CD4-positive, alpha-beta T cell treated with Interleukin-17A for 4 hours (primary cell): ENCODE measurements around the gene ST3GAL6.

Source experiments
- DNase-seq: peaks from one replicate; pipeline ENCODE4 v3.0.0-alpha.2; 2020; ENCODE audit warnings: mixed read lengths

Gene ST3GAL6

DNA sequence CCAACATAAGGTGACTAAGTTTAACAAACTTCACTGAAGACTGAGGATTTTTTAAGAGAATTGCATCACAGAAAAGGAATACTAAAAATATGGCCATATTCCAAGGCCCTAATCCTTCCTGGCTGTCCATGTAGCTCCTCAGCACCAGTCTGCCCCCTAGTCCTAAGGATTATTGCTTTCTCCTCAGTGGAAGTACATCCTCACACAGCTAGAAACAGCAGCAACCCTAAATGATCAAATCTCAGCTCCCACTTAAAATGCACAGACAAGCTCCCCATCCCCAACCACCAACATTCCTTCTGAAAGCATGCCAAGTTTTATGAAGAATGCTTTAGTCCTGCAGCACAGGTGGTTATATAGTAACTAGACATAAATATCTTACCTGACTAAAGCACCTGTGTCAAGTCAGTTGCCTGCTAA lies 14.7 kb downstream of the ST3GAL6 start:
- no peak for DNase-seq

DNA sequence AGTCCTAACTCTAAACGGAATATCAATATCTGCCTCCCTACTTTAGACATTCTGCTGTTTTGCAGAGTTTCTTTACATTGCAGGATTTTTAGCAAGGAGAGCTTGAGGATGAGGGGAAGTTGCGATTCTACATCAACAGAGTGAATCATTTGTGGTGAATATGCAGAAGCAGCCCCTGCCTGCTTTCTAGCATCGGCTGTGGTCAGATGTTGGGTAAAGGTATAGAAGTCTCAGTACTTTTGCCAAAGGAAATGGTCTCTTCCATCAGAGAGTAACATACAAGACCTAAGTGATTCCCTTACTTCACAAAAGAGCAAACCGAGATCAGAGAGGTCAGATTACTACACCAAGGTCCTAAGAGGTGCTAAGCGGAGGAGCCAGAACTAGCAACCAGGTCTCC lies 15.2 kb downstream of the ST3GAL6 start:
- no peak for DNase-seq

GRCh38 chr3:98778852-98779413 lies 15.8 kb downstream of the ST3GAL6 start:
- no peak for DNase-seq

- no peak for DNase-seq
These were observed 16.6 kb downstream of the ST3GAL6 start for GRCh38 chr3:98779541-98780335.

DNA sequence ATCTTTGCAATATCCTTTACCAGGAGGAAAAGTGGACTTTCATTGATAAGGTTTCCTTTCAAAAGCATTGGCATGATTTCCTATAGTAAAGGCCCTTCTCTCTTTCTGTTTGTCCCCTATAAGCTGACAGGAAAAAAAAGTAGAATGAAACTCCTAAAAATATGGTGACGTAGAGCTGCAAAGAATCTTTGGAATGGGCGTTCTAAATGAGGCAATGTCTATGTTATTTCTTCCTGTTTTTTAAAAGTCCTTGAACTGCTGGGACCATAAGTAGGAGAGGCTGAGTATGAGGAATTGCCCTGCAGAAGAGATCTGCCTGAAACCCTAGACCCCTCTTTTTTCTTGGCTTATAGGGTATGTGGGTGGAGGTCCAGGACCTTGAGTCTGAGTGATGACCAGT lies 17.2 kb downstream of the ST3GAL6 start:
- no peak for DNase-seq

GRCh38 chr3:98782824-98783500 lies 19.8 kb downstream of the ST3GAL6 start:
- DNase-seq, result no peak

DNA sequence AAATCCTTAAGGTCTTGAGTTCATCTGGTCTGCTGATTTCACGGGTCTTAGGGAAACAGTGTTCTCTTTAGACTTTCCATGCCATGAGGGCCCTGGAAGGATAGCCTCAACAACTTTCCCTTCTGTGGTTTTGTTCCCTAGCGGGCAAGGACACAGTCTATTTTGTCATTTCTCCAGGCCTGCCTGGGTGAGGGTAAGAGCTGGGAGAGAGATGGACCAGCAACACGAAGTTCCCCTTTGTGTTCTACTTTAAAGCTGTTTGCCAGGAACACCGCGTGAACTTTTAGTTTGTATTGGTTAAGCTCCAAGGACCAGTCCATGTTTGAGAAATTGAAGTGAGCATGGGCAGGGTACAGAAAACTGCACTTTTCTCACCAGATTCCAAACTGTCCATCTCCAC lies 20.9 kb downstream of the ST3GAL6 start:
- no peak for DNase-seq

DNA sequence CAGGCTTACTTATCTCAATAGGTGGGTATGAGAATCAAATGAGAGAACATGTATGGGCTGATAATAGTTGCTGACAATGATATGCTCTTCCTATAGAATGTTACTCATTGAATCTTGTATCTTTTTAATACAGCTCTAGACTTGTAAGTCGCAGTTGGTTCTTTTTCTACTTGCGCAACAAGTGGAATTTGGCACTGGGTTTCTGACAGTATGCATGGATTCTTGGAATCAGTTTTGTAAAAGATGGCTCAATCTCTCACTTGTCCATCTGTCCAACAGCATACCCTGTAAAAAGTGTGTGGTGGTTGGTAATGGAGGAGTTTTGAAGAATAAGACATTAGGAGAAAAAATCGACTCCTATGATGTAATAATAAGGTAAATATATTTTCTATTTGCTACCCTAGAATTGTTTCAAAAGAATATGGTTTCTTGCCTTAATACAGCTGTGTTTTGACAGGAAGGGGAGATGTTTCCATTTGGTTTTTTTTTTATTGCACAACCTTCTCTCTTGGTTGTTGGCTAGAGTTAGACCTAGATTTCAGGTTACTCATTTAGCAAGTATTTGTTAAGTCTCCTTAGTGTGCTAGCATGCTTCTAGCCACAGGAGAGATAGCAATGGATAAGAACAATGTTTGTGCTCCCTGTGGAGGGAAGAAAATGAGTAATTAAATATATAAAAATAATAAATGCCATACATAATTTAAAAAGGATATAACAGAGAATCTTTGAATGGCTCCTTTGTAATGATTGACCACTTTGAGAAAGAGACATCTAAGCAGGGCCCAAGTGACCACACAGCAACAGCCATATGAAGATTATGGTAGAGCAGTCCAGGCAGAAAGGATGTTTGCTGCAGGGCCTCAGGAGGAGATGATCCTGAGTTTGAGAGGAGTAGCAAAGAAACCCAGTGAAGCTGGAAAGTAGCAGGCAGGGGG lies 21.8 kb downstream of the ST3GAL6 start:
- DNase-seq, result no peak

DNA sequence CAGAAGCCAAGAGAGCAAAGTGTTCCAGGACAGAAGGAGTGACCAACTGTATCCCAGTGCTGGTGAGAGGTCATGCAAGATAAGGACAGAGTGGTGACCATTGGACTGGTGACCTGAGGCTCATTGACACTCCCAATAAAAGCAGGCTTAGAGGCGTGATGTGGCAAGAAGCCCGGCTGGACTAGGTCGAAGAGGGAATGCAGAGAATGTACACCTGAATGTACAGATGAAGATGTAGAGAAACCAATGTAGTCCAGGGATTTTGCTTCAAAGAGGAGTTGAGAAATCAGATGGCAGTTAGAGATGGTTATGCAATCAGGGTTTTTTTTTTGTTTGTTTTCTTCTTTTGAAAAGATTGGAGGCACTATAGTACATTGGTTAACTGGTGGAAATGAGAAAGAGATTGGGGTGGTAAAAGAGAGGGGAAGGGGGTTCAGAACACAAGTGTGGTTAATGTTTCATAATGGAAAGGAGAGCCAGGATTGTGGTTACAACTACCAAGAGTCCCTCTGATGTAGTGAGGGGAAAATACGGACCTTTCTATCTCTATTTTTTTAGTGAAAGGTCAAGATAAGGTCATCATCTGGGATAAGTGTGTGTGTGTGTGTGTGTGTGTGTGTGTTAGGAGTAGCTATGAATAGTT lies 23.3 kb downstream of the ST3GAL6 start:
- no peak for DNase-seq

GRCh38 chr3:98787181-98787580 lies 24.0 kb downstream of the ST3GAL6 start:
- no peak for DNase-seq

DNA sequence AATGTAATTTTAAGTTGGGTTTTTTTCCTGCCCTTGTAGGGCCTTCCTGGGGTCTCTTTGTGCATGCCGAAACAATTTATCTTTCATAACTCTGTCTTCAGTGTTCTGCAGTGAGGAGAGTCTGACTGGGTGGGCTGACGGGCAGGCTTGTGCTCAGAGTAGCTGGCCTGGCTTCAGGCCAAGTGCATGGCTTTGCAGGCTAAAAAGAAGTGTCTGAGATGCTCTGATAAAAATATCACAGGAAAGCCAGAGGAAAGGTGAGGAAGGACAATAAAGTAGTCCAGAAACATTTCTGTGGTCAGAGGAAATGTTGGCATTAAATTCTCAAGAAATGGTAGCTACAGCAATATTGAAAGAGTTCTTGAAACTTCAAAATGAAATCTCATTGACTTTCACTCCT lies 25.5 kb downstream of the ST3GAL6 start:
- no peak for DNase-seq

DNA sequence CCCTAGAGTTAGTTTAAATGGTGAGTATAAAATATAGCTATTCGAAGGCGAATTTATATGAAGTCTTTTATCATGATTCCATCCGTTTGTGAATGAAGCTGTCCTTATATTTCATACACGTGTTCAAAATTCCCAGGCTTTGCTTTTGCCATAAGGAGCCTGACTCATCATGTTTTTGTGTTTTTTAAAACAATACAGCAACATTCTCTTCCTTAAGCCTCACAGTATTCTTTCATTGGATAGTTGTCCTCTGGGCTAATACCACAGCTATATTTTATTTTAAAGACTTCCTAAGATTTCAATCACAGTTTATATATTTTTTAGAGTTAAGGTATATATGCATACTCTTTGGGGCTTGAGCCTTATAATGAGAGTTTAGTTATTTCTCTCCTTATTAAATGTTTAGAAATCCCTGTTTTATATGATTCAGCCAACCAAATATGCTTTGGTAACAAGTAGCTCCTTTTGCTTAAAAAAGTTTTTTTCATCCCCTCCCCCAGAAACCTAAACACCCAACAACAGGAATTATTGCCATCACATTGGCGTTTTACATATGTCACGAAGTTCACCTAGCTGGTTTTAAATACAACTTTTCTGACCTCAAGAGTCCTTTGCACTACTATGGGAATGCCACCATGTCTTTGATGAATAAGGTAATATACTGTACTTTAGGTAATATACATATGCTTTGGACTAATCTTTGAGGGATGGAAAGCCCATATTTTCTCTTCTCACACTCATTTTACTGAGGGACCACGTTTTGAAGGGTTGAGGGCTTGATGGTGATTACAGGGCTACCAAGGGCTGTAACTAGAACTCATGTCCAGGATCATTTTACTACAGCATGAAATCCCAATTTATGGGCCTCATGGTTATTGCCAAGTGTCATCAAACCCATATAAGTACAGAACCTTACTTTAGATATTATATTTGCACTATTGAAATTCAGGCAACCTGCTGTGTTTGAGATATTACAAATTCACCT lies 28.5 kb downstream of the ST3GAL6 start:
- no peak for DNase-seq

GRCh38 chr3:98793971-98794370 lies 30.8 kb downstream of the ST3GAL6 start:
- no peak for DNase-seq

DNA sequence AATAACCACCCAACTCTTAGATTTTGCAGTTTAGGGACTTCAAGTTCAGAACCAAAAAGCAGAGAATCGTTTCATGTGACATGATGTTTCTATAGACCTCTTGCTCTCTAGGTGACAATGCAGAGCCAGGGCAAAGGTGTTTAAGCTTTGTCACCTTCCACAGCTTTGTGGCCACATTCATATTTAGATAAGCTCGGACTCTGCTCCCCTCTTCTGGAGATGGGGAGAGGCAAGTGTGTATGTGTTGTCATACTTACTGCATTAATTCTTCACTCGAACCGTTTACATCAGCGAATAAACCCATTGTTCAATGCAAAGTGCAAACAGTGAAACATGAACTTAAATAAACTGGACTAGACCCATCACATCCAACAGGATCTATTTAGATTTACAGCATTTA lies 33.2 kb downstream of the ST3GAL6 start:
- DNase-seq, result no peak

GRCh38 chr3:98797905-98798304 lies 34.8 kb downstream of the ST3GAL6 start:
- no peak for DNase-seq

DNA sequence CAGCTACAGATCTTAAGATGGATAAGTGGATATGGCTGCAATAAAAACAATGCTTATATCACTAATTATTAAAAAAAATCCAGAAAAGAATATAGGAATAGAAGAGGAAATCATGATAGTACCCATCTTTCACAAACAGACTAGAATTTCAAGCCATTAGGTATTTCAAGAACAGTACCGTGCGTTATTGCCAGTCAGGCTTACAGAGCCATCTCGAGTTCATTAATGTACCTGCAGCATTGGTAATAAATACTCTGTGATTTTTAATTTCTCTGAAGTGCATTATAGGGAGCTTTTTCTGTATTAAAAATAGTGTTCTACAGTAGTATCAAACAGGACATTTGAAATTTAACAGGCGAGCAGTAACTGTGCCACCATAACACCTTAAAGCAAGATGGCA lies 35.7 kb downstream of the ST3GAL6 start:
- DNase-seq, result no peak

DNA sequence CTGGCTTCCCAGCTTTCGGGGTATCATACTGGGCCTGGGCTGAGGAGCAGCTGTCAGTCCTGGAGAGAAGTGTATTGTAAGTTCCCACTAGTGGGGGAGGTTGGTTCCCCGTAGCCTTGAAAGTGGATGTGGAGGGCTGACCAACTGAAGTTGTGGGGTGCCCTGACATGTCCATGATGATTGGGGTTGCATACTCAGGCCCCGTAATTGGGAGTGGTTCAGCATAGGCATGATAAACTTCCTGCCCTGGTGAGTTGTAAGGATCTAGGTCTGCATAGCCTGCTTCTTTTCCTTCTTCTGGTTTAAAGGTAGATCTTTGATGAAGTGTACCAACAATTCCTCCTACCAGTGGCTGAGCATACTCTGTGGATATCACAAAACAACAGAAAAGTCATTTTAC lies 36.3 kb downstream of the ST3GAL6 start:
- DNase-seq, result no peak

- no peak for DNase-seq
These were observed 37.3 kb downstream of the ST3GAL6 start for GRCh38 chr3:98800401-98800800.

- DNase-seq, result no peak
These were observed 38.1 kb downstream of the ST3GAL6 start for GRCh38 chr3:98801043-98801747.

DNA sequence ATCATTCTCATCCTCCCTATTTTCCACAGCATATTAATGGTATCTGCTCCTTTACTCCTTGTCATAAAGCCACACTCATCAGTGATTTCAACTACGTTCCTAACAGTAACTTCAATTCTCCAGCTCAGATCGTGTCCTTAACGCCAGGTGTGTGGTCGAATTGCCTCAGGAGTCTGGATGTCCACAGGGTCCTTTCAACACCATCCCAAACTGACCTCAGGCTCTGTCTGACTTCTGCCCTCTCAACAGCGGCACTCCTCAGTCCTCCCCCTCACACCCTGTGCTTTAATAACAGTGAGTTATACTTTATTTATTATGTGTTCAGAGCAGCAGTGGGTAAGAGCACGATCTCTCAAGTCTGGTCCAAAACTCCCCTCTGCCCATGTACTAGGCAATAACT lies 42.4 kb downstream of the ST3GAL6 start:
- DNase-seq, result no peak

DNA sequence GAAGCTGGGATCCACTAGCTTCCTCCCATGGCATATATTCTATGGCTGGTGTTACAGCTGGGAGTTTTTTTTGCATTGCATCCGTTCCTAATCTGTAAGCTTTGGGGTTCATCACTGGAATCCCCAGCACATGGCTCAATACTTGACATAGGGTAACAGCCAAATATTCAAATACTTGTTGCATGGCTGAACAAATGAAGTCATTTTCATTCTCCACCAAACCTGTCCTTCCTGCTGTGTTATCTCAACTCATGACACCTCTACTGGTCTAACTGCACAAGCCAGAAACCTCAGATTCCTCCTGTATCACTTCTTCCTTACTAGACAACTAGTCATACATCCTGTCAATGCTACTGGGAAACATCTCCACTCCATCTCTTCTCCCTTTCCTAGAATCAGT lies 43.4 kb downstream of the ST3GAL6 start:
- DNase-seq, result no peak
